Muscle layer of colon (tissue), 2 donors: ENCODE measurements around the gene SEPHS1.
"Not testable (repeated sequence)": the region's sequence is repeated elsewhere in the genome, so short reads cannot be mapped to it uniquely, and the experiment has no call there.

Source experiments
- H3K27ac ChIP-seq: one replicate; pipeline ENCODE4 v1.7.0; 2013; ENCODE audit warnings: low read depth, mild to moderate bottlenecking, low read length, moderate library complexity
- H3K27me3 ChIP-seq, 2 donors: one replicate each; pipeline ENCODE4 v1.7.0; 2013; ENCODE audit warnings: low read length in 2 of 2, mild to moderate bottlenecking in 2 of 2; ENCODE audit not compliant: insufficient read depth in 2 of 2, control insufficient read depth in 1 of 2
- H3K36me3 ChIP-seq: one replicate; pipeline ENCODE4 v1.7.0; 2013; ENCODE audit warnings: mild to moderate bottlenecking, low read length; ENCODE audit not compliant: insufficient read depth
- H3K4me1 ChIP-seq: one replicate; pipeline ENCODE4 v1.7.0; 2013; ENCODE audit warnings: mild to moderate bottlenecking, low read length; ENCODE audit not compliant: insufficient read depth
- H3K4me3 ChIP-seq, 2 donors: one replicate each; pipeline ENCODE4 v1.7.0; 2013; ENCODE audit warnings: low read length in 2 of 2, low read depth in 1 of 2, mild to moderate bottlenecking in 1 of 2, moderate library complexity in 1 of 2
- H3K9ac ChIP-seq: one replicate; pipeline ENCODE4 v1.7.0; 2013; ENCODE audit warnings: low read length
- H3K9me3 ChIP-seq: one replicate; pipeline ENCODE4 v1.7.0; 2013; ENCODE audit warnings: mild to moderate bottlenecking, low read length
- donor health status: abdominal sarcoma.
- donor health status: Adenocarcinoma of cecum.

The SEPHS1 gene

GRCh38 chr10:13276146-13276545 is 71.9 kb downstream of the SEPHS1 start:
- H3K9me3 ChIP-seq, H3K4me1 ChIP-seq, H3K27me3 ChIP-seq, H3K27ac ChIP-seq, H3K4me3 ChIP-seq, H3K9ac ChIP-seq: not testable (repeated sequence)
- peaks cover 11% of the 10 kb centered on the region for H3K36me3 ChIP-seq

GRCh38 chr10:13272164-13272571 is 75.9 kb downstream of the SEPHS1 start:
- Histone ChIP-seq H3K4me1 (peaks cover 10% of the 10 kb centered on the region), H3K4me3 (no peak overlapping the region), H3K27me3 (no peaks in the 10 kb centered on the region), H3K9ac (no peak overlapping the region), H3K9me3 (no peaks in the 10 kb centered on the region), H3K36me3 (no peaks in the 10 kb centered on the region), H3K27ac (no peak overlapping the region)

GRCh38 chr10:13271552-13272163 is 76.4 kb downstream of the SEPHS1 start:
- H3K4me3 ChIP-seq: no peak overlapping the region
- no peak overlapping the region for H3K9ac ChIP-seq
- H3K27me3 ChIP-seq: no peaks in the 10 kb centered on the region

GRCh38 chr10:13270877-13271551 is 77.1 kb downstream of the SEPHS1 start:
- H3K4me1 ChIP-seq: peaks cover 10% of the 10 kb centered on the region
- H3K27me3 ChIP-seq: no peaks in the 10 kb centered on the region
- H3K9ac ChIP-seq: no peak overlapping the region
- no peak overlapping the region for H3K27ac ChIP-seq
- no peaks in the 10 kb centered on the region for H3K9me3 ChIP-seq
- no peaks in the 10 kb centered on the region for H3K36me3 ChIP-seq
- no peak overlapping the region for H3K4me3 ChIP-seq

More at GRCh38 chr10:13271552-13272163, 76.4 kb downstream of the SEPHS1 start:
- Histone ChIP-seq H3K27ac (no peak overlapping the region), H3K9me3 (no peaks in the 10 kb centered on the region), H3K4me1 (peaks cover 10% of the 10 kb centered on the region), H3K36me3 (no peaks in the 10 kb centered on the region)

GRCh38 chr10:13268841-13269240 is 79.3 kb downstream of the SEPHS1 start:
- Histone ChIP-seq H3K9me3 (no peaks in the 10 kb centered on the region), H3K27ac (no peak overlapping the region), H3K36me3 (no peaks in the 10 kb centered on the region), H3K4me3 (no peak overlapping the region), H3K27me3 (no peaks in the 10 kb centered on the region), H3K9ac (no peak overlapping the region), H3K4me1 (peaks cover 10% of the 10 kb centered on the region)

- Histone ChIP-seq H3K4me1 (peaks cover 10% of the 10 kb centered on the region), H3K27me3 (no peaks in the 10 kb centered on the region), H3K9me3 (no peaks in the 10 kb centered on the region), H3K36me3 (no peaks in the 10 kb centered on the region), H3K9ac (no peak overlapping the region), H3K4me3 (no peak overlapping the region), H3K27ac (no peak overlapping the region)
Measured at GRCh38 chr10:13268310-13268709, 79.8 kb downstream of the SEPHS1 start.
